HG03039 (cell line): ENCODE results near the gene GALNT5.

Experiments
- ATAC-seq: cut with Tn5 transposase; IDR thresholded peaks from one replicate; pipeline ENCODE4 v1.9.1; 2021; ENCODE audit warnings: mild to moderate bottlenecking, moderate library complexity; ENCODE audit not compliant: unreplicated experiment

GALNT5 gene

GRCh38 chr2:157290525-157290924 is 33.0 kb downstream of the GALNT5 start:
- ATAC-seq, result no peak

DNA sequence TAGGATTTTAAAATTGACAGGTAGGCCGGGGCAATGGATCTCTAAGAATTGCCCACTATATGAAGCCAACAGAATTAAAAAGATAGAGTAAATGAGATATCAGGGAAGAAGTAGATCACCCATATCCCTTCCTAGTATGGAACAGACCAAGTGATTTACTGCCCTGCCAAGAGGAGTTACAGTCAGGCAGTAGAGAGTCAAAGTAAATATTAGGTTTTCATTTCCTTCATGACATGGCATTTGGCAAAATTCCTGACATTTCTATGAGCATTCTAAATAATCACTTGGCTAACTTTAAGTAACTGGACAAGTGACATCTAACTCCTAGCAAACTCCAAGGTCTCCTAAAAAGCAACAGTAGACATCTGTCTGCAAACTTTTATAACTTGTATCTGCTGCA is 33.5 kb downstream of the GALNT5 start:
- ATAC-seq, result no peak

GRCh38 chr2:157292853-157293252 is 35.3 kb downstream of the GALNT5 start:
- no peak for ATAC-seq

GRCh38 chr2:157296490-157296889 is 39.0 kb downstream of the GALNT5 start:
- no peak for ATAC-seq

- ATAC-seq, result no peak
Observed at GRCh38 chr2:157296958-157297357, 39.5 kb downstream of the GALNT5 start.

GRCh38 chr2:157301307-157301706 is 43.8 kb downstream of the GALNT5 start:
- ATAC-seq, result no peak

DNA sequence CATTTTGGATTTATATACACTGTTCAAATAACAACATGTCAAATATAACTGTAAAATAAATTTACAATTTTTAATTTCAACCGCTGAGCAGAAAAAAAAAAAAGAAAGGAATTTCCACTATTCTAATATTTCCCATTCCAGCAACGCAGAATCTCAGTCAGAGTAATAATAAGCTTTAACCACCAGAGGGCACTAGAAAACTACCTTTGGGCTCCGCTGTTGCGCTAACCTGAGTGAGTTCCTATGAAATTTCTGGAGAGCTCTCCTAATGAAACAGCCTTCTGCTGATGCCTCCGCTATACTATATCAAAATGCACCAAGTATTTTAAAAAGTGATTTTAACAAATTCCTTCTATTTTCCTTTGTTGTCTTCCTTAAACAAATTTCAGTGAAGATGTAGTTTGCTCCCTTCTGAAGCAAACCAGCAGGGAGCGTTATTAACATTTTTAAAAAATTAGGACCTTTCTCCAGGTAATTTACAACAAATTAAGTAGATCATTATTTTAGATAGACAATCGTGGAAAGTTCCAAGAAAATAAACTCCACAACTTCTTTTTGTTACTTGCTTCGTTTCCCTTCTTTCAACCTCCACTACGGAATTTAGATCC is 45.1 kb downstream of the GALNT5 start:
- peak; percentile 61 for ATAC-seq

DNA sequence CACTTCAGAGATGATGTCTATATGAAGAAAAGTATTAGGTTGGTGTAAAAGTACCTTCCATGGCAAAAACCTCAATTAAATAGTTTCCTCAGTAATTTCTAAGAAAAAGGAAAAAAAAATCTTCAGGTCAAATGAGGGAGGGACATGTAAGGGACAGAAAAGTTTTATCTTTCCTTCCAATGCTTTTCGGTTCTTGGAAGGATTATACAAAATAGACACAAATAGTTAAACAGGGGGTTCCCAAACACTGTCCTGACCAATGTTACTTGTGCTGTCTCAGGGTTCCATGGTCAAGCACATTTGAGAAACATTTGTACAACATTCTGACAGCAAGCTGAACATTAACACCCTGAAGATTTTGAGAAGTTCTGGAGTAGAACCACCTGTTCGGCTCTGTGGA is 46.1 kb downstream of the GALNT5 start:
- ATAC-seq, result no peak

DNA sequence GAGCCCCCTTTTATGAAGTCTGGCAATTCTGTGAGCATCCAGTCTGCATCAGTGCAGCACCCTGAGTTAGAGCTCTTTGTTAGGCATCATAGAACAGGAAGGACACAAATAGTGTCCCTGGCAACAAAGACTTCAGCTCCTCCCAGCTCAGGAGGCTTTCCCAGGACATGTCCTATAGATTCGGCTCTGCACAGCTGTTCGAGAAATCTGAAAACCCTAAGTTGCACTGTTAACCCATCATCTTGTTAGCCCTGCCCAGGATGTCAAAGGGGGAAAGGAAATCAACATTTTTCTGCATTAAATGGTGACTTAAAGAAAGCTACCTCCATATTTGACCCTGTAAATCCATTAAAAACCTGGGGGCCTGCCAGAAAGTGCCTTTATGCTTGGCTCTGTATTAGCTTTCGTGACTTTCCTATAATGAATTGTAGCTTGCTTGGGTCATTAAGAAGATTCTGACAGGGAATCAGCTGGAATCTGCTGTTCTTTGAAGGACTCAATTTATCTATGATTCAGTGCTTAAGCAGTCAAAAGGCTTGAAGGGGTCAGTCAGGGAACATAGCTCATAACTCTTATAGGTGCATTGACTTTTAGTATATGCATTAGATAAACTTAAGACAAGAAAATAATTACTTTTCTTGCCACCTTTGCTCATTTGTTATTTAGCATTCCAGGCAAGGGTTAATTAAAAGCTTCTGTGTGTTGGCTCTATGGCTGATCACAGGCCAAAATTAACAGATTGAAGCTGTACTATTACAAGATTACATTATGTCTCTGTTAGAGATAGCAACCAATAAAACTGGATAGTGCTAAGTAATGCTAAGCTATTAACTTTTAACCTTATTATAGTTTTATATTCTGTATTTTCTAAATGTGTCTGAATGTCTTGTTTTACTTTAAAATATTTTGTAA is 47.6 kb downstream of the GALNT5 start:
- ATAC-seq, result no peak

DNA sequence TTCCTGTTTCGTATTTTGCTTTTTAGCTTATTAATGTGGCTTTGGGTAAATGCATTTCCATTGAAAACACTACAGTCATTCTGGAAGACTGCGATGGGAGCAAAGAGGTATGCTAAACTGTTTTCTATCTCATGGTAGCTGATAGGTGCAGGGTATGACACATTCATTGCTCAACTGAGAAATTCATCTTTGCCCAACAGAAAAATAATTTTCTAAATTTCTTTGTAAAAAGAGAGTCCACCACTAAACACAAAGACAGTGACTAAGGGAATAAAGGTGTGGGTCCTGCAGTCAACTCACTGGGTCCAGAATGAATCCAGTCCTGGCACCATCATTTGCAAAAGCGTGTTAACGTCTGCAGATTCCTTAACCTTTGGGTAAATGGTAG is 48.2 kb downstream of the GALNT5 start:
- ATAC-seq, result no peak

DNA sequence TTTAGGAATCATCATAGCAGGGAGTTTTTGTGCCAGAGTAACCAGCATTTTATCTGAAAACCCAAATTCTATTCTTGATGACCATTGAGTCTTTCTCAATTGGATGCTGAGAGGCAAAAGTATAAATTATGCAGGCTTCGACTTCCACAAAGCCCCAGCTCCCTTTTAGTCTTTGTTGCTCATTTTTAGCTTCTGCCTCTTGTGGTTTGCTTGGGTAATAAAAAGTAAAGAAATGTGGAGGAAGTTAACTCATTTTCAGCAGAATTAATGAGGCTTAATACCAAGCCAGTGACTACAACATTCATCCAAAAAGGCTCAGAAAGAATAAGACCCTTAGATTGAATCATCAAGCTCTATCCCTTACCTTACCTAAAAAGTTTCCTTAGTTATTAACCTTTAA is 49.5 kb downstream of the GALNT5 start:
- ATAC-seq, result no peak

- ATAC-seq, result no peak
Observed at GRCh38 chr2:157309878-157310277, 52.4 kb downstream of the GALNT5 start.

DNA sequence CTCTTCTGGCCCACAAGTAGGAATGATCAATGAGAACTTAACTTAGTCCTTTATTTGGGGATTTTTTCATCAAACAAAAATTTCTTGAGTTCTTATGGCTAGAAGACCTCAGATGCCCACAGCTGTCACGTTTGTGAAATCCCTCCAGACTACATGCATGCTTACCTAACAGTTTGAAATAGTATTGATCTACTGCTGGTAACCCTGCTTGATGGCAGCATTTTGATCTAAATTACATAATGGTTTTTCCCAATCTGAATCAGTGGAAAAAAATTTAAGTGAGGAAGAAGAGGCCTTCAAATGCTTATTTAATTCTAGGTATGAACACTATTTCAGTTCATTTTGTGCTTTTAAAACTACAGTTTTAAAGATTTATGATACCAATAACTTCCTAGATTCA is 54.2 kb downstream of the GALNT5 start:
- no peak for ATAC-seq

- no peak for ATAC-seq
Observed at GRCh38 chr2:157312866-157313486, 55.5 kb downstream of the GALNT5 start.

GRCh38 chr2:157315901-157316300 is 58.4 kb downstream of the GALNT5 start:
- ATAC-seq, result no peak

DNA sequence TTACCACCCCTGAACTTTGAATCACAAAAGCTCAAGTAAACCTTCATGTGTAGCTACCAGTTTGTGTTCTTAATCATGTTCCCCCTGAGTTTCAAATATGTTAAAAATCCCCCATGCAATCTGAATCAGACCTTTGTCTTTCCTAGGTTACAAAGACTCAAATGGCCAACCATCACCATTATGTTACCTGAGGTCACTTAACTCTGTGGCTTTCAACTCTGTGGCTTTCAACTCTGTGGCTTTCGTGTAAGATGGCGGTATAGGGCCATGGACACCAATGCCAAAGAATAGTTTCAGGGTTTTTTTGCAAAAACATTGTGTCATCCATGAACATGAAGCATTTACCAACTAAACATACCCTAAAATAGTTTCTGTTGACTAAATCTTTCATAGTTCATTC is 61.4 kb downstream of the GALNT5 start:
- ATAC-seq, result no peak

GRCh38 chr2:157319795-157320194 is 62.3 kb downstream of the GALNT5 start:
- no peak for ATAC-seq

DNA sequence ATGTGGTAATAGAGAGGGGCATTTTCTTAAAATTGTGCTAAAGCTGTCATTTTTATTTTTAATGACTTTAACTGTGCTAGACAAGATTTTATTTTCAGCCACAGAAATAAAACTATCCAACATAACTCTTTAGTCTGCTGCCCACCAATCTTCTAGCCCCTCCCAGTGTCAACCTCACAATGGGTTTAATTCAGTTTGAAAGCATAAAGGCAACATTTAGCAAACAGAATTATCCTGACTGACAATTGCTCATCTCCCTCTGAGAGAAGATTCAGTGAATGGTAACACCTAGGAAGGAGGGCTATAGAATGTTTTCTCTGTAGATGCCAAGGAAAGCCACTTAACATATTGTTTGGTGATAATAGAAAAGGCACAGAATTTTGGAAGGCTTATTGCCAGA is 62.9 kb downstream of the GALNT5 start:
- no peak for ATAC-seq

- no peak for ATAC-seq
Observed at GRCh38 chr2:157321466-157321865, 64.0 kb downstream of the GALNT5 start.

DNA sequence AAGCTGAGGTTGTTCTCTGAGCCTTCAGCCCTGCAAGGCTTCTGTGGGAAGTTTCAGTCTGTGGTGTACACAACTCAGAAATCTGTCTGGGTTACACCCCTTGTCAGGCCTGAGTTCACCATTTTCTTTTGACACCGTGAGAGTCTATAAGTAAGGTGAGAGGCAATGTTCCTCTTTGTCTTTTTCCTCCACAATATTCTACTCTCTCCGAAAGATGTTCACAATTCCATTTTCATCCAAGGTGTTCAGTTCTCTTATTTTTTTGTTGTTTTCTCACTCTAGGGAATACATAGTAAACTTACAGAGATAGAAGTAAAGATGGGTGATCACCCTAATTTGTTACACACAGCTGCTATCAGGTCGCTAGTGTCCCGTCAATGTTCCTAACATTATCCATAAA is 64.9 kb downstream of the GALNT5 start:
- no peak for ATAC-seq

DNA sequence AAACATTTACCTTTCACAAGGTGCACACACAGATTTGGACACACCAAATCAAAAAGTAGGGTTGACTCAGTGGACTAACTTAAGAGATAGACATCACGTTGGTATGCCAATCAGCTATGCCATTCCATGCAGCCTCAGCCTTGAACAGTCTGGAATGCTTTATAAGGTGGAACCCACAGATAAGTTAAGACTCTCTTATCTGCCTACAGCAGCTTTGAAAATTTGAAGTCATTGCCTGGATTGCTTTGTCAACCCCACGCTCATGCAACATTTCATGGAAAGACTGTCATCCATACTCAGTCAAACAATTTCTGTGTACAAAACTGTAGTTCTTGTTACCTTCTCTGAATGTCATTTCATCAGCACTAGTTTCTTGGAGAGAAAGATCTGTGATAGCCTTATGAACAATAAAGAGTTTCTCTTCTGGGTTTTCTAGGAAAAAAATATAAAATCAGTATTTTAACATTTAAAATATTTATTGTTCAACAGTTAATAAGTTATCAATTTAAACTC is 66.9 kb downstream of the GALNT5 start:
- ATAC-seq, result no peak

GRCh38 chr2:157325786-157326185 is 68.3 kb downstream of the GALNT5 start, which contains the start of gene ERMN:
Gene ERMN (minus strand): TSS chr2:157325824. CDS start chr2:157325642, 182 bp downstream.
- ATAC-seq, result no peak
